ENCODE data around the gene ZFP69.
"Not testable (repeated sequence)": the region's sequence is repeated elsewhere in the genome, so short reads cannot be mapped to it uniquely, and the experiment has no call there.

Gene ZFP69

DNA sequence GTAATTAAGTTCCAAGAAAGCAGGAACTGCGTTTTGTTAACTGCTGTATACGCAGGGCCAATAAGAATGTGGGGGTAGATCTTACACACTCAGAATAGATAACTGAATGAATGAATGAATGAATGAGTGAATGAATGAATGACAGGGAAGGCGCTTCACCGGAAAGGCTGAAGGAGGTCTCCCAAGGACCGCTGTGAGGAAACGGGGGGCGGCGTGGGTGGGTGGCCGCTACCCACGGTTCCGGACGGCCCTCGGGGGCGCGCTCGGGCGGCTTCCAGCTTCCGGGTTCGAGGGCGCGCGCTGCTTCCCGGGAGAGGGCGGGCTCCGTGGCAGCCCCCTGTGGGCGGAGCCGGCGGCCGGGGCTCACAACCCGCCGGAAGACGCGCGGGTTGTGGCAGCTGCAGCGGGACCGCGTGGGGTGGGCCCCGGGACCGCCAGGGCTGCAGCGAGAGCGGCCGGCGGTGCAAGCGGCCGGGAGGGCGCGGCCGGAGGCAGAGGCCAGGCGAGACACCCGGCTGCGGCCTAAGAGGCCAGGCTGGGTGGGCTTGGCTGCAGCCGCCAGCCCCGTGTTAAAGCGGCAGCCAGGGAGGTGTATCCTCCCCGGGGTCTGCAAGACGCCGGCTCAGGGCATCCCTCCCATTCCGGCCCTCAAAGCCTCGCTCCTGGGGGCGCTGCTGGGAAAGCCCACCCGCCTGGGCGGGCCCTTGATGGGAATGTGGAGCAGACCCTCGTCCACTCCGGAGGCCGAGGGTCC lies at the start of gene ZFP69:
TSS of gene ZFP69 (plus strand) at position 367 of the 754 bp plus-strand sequence. CDS start 2,072 bp downstream, outside the sequence.
- DNase-seq (ENCODE audit: low read depth in 2 of 2, low spot score in 1 of 2) = peak; percentile 20 to 56

- DNase-seq (ENCODE audit: low read depth in 2 of 2, low spot score in 1 of 2) = no peak
Measured at GRCh38 chr1:40431385-40431784, 45.7 kb upstream of the ZFP69 start.

GRCh38 chr1:40432644-40433390 lies 44.3 kb upstream of the ZFP69 start:
- no peak for DNase-seq (ENCODE audit: low read depth in 2 of 2, low spot score in 1 of 2)

GRCh38 chr1:40435471-40435870 lies 41.6 kb upstream of the ZFP69 start:
- DNase-seq (ENCODE audit: low read depth in 2 of 2, low spot score in 1 of 2) = no peak

DNA sequence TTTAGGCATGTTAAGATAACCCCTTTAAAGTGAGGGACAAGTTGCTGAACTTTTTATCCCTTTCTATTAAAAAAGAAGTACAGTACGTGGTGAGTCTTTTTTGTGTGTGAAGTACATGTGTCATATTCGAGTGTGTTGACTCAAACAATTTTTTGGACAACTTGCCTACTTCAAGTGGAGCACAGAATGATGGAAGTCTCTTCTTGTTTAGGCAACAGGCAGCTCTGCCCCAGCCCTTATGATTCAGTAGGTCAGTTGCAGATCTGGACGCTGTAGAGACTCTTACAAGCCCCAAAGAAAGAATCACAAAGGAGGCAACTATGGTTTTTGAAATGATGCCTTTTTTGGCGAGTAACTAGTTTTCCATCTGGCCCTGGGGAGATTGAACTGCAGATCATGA lies 41.2 kb upstream of the ZFP69 start:
- DNase-seq (ENCODE audit: low read depth in 2 of 2, low spot score in 1 of 2) = no peak

DNA sequence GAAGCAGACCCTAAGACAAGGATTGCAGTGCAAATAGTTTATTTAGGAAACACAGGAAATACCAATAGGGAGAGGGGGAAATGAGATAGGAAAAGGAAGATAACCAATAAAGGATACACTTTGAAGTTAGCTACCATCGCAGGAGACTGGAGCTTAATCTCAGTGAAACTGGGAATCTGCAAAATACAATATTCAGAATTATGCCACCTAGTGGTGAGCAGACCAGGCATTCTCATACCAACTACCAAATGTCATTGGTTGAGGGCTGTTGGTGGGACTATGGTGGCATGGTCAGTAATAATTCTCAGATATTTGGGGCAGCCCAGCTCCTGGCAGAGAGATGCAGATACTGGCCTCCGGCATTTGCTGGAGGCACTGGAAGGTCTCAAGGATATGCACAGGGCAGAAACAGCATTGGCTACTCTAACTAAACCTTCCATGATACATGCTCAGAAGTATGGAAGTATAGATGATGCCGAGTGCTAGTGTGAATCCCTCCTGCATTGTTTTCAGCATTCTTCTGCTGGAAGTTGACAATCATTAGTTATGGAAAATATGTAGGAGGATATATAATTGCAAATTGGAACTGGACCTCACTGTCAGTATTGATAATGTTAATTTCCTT lies 38.6 kb upstream of the ZFP69 start:
- no peak for DNase-seq (ENCODE audit: low read depth in 2 of 2, low spot score in 1 of 2)

DNA sequence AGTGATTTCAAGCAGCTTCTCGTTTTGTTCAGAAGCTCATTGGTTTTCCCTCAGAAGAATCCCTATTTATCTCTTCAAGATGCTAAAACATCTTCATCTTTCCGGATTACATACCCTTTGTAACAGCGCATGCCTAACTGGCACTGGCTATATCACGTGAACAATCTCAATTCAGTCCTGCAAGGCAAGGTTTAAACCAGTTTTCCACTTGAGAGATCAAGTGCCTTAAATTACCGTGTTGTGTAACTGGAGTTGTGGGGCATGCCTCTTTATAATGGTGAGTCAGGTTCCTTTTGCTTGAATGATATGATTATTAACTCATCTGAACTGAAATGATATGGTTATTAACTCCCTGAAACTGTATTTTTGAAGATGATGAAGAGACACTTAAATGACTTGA lies 37.8 kb upstream of the ZFP69 start:
- DNase-seq (ENCODE audit: low read depth in 2 of 2, low spot score in 1 of 2) = no peak

- DNase-seq (ENCODE audit: low read depth in 2 of 2, low spot score in 1 of 2) = peak; percentile 79 to 81
Measured at GRCh38 chr1:40449684-40450494, 27.2 kb upstream of the ZFP69 start, which contains the start of gene ZFP69B. ZFP69B (plus strand) TSS chr1:40450476; CDS start chr1:40450962, 486 bp downstream.

GRCh38 chr1:40450495-40451237 lies 26.4 kb upstream of the ZFP69 start:
- peak; percentile 72 to 81 for DNase-seq (ENCODE audit: low read depth in 2 of 2, low spot score in 1 of 2)

- DNase-seq (ENCODE audit: low read depth in 2 of 2, low spot score in 1 of 2) = no peak
Measured at GRCh38 chr1:40451238-40451585, 25.9 kb upstream of the ZFP69 start.

DNA sequence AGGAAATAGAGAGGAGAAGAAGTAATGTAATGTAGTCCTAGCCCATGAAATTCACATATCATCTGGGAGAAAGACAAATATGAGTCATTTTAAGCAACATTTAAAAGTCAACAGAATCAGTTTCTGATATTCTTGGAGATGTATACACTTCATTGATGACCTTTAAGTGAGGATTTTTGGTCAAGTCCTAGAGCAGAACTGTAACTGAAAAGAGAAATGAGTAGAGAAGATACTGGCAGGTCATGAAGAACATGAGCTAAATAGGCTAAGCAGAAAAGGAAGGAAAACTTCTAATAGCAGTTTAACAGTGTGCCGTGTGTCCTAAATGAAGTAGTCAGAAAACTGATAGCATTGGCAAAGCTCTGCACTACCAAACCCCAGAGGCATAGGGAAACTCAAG lies 22.2 kb upstream of the ZFP69 start:
- no peak for DNase-seq (ENCODE audit: low read depth in 2 of 2, low spot score in 1 of 2)

GRCh38 chr1:40462956-40463590 lies 14.0 kb upstream of the ZFP69 start:
- no peak for DNase-seq (ENCODE audit: low read depth in 2 of 2, low spot score in 1 of 2)

GRCh38 chr1:40469327-40469726 lies 7.8 kb upstream of the ZFP69 start:
- DNase-seq (ENCODE audit: low read depth in 2 of 2, low spot score in 1 of 2) = no peak

DNA sequence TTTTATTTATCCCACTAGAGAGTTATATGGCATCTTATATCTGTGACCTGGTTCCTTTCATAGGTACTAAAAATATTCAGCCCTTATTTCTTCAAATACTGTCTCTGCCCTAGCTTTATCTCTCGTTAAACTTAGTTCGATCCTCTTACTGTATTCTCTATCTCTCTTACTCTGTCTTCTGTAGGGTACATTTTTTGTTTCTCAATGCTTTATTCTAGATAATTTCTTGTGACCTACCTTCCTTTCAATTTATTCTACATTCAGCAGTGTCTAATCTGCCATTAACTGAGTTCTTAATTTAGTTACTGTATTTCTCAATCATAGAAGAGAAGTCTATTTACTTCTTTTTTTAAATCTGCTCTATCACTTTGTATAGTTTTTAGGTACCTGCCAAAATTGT lies 1.8 kb upstream of the ZFP69 start:
- DNase-seq (ENCODE audit: low read depth in 2 of 2, low spot score in 1 of 2) = no peak

DNA sequence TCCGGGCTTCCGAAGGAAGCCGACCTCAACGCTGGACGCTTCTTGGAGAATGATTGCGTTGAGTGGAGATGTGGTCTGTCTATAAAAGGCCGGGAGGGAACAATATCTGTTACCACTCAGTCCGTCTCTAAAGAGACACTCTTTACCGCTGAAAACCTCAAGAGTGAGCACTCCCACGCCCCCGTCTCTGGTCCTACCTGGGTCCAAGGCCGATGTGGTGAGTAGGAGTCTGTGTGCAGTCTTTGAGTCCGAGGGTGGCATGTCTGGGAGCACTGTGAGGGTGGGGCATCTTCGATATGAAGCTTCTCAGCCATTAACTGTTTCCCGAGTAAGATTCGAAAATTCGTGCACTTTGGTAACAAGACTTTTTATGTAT lies 576 bp downstream of the ZFP69 start:
- DNase-seq (ENCODE audit: low read depth in 2 of 2, low spot score in 1 of 2) = no peak

DNA sequence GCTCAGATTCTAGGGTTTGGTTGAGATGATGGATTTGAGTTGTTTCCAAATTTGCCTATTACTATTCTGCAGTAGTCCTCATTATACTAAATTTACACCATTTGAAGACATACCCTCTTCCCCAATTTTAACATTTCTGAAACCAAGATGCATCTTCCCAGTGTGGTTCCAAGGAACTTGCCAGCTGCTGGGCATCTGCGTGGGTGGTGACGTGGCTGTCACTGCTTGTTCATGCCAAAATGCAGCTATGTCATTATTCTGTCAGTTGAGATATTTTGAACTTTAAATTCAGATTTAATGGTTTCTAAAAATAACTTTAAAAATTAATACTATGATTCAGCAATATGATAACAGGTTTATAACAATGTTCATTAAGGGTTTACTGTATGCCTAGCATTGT lies 1.2 kb downstream of the ZFP69 start:
- no peak for DNase-seq (ENCODE audit: low read depth in 2 of 2, low spot score in 1 of 2)

DNA sequence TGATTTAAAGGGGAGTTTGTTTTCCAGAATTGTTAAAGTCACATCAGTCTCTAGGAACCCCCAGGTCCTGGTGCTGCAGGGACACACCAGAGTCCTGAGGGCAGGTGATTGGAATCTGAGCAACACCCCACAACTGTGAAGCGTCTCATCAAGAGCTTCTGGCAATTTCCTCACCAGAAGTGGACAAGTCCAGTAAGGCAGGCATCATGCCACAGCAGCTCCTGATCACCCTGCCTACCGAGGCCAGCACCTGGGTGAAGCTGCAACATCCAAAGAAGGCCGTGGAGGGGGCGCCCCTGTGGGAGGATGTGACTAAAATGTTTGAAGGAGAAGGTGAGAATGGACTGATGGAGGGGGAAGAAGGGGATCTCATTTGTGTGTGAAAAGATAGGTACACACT lies 2.1 kb downstream of the ZFP69 start:
- no peak for DNase-seq (ENCODE audit: low read depth in 2 of 2, low spot score in 1 of 2)

GRCh38 chr1:40495315-40495903 lies 18.3 kb downstream of the ZFP69 start:
- DNase-seq (ENCODE audit: low read depth in 2 of 2, low spot score in 1 of 2) = no peak

DNA sequence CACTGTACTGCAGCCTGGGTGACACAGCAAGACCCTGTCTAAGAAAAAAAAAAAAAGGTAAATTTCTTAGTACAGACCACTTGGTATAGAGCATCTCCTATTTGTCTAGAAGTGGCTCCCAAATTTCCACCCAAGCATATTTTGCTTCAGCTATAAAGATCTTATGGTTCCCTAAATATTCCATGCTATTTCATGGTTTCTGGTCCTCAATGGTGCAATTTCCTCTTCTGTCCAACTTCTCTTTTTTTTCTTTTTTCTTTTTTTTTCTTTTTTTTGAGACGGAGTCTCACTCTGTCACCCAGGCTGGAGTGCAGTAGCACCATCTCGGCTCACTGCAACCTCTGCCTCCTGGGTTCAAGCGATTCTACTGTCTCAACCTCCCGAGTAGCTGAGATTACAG lies 25.6 kb downstream of the ZFP69 start:
- DNase-seq (ENCODE audit: low read depth in 2 of 2, low spot score in 1 of 2) = not testable (repeated sequence)

DNA sequence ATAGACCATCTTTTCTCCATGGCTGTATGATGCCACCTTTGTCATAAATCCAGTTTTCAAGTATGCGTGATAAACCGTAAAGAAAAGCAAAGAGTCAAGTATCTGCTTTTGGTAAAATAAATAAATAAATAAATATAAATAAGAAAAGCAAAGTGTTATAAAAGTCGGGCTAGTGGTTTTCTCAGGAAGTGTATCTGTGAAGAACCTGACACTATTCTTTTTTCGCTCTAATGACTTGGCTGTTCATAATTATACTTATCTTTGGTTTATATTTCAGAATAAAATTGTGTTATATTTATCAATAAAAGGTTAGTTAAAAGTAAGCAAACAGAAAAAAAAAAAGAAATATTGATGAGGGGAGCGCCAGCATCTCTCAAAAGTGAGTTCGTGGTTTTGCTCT lies 30.9 kb downstream of the ZFP69 start:
- DNase-seq (ENCODE audit: low read depth in 2 of 2, low spot score in 1 of 2) = no peak
